Astrocyte (in vitro differentiated cells and primary cell): ENCODE results near the gene DHCR7. TPM values are rescaled to one million over a fixed set of nuclear protein-coding genes. Genes with fewer than 3 reads are reported as not detected.

Experiments
- DNase-seq: peaks from one replicate; pipeline ENCODE4 v3.0.0-alpha.2; 2010; ENCODE audit warnings: low read depth
- FAIRE-seq: peaks from 2 replicates; lab custom pipeline; 2011; peaks lifted over from hg19 to GRCh38; lab: Jason Lieb, UNC
- H2AFZ ChIP-seq: 2 replicates; pipeline ENCODE4 v1.6.0; 2012; ENCODE audit warnings: low read depth, low read length, inconsistent platforms
- H3K27ac ChIP-seq: 2 replicates; pipeline ENCODE4 v1.5.1; 2011; ENCODE audit warnings: low read depth, low read length, inconsistent platforms
- H3K27me3 ChIP-seq: 2 replicates; pipeline ENCODE4 v1.6.0; 2011; ENCODE audit warnings: low read length, inconsistent platforms; ENCODE audit not compliant: insufficient read depth
- H3K36me3 ChIP-seq: 2 replicates; pipeline ENCODE4 v1.5.1; 2011; ENCODE audit warnings: low read length, inconsistent platforms; ENCODE audit not compliant: insufficient read depth
- H3K4me1 ChIP-seq: 2 replicates; pipeline ENCODE4 v1.5.1; 2011; ENCODE audit warnings: low read length, inconsistent platforms; ENCODE audit not compliant: insufficient read depth
- H3K4me2 ChIP-seq: 2 replicates; pipeline ENCODE4 v1.6.0; 2012; ENCODE audit warnings: low read length, inconsistent platforms
- H3K4me3 ChIP-seq: 2 replicates; pipeline ENCODE4 v1.5.1; 2011; ENCODE audit warnings: low read depth, mild to moderate bottlenecking, low read length, inconsistent platforms; ENCODE audit not compliant: insufficient read depth
- H3K79me2 ChIP-seq: 2 replicates; pipeline ENCODE4 v1.6.0; 2012; ENCODE audit warnings: mild to moderate bottlenecking, low read length, inconsistent platforms; ENCODE audit not compliant: insufficient read depth
- H3K9ac ChIP-seq: 2 replicates; pipeline ENCODE4 v1.6.0; 2012; ENCODE audit warnings: mild to moderate bottlenecking, low read length, inconsistent platforms
- H3K9me3 ChIP-seq: 2 replicates; pipeline ENCODE4 v1.5.1; 2012; ENCODE audit warnings: low read depth, mild to moderate bottlenecking, low read length, inconsistent platforms; ENCODE audit not compliant: insufficient read depth
- H4K20me1 ChIP-seq: 2 replicates; pipeline ENCODE4 v1.6.0; 2012; ENCODE audit warnings: low read length, inconsistent platforms; ENCODE audit not compliant: insufficient read depth
- H3K27ac Mint-ChIP-seq: one replicate; pipeline ENCODE4 v1.8.0; 2021; ENCODE audit warnings: mild to moderate bottlenecking, mixed read lengths; ENCODE audit not compliant: unreplicated experiment
- H3K27me3 Mint-ChIP-seq: one replicate; pipeline ENCODE4 v1.8.0; 2021; ENCODE audit warnings: low read depth, mixed read lengths; ENCODE audit not compliant: unreplicated experiment
- H3K36me3 Mint-ChIP-seq: one replicate; pipeline ENCODE4 v1.8.0; 2021; ENCODE audit warnings: low read depth, mixed read lengths; ENCODE audit not compliant: unreplicated experiment
- H3K4me1 Mint-ChIP-seq: one replicate; pipeline ENCODE4 v1.8.0; 2021; ENCODE audit warnings: low read depth, mixed read lengths; ENCODE audit not compliant: unreplicated experiment
- H3K4me3 Mint-ChIP-seq: one replicate; pipeline ENCODE4 v1.8.0; 2021; ENCODE audit warnings: mild to moderate bottlenecking, moderate library complexity, mixed read lengths; ENCODE audit not compliant: unreplicated experiment
- H3K9me3 Mint-ChIP-seq: one replicate; pipeline ENCODE4 v1.8.0; 2021; ENCODE audit warnings: mild to moderate bottlenecking, mixed read lengths; ENCODE audit not compliant: unreplicated experiment
- EZH2 ChIP-seq: IDR thresholded peaks from 2 replicates; pipeline ENCODE4 v1.6.1; 2012; ENCODE audit warnings: mild to moderate bottlenecking, low read length, inconsistent platforms; ENCODE audit not compliant: insufficient read depth
- total RNA-seq: library from RNA; stranded (reverse); gene quantifications from 2 replicates; pipeline ENCODE4 v1.2.1, GENCODE V29; 2021
- TF ChIP-seq, protein P1 (sequence below): IDR thresholded peaks from 2 replicates; pipeline ENCODE4 v1.5.1; 2011; ENCODE audit warnings: low read depth, mild to moderate bottlenecking, inconsistent platforms, low read length, moderate library complexity; ENCODE audit not compliant: insufficient read depth

Gene DHCR7
- total RNA-seq, 1 donor from 2014 or later: 92.8 TPM

DNA sequence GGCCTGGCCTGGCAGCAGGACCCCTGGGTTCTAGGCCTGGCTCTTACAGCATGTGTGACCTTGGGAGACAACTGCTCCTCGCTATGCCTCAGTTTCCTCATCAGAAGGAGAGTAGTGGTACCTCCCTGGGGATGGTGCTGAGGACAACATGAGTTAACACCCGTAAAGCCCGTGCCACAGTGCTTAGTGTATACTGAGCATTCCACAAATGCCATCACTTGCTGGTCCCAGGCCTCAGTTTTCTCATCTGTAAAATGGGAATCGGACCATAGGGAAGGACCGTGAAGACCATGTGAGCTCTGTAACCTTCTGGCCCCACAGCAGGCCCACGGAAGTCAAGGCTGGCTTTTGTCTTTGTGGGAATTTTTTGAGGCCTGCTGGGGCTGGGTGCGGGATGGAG is 52.4 kb downstream of the DHCR7 start:
- Histone ChIP-seq H3K27me3 (peaks cover 3% of the 10 kb centered on the region), H3K9me3 (no peaks in the 10 kb centered on the region), H3K36me3 (no peaks in the 10 kb centered on the region), H3K4me1 (no peaks in the 10 kb centered on the region), H3K27ac (no peak overlapping the region), H2AFZ (no peak overlapping the region), H3K4me3 (no peak overlapping the region), H3K4me2 (no peak overlapping the region), H3K9ac (no peak overlapping the region), H3K79me2 (no peaks in the 10 kb centered on the region), H4K20me1 (no peaks in the 10 kb centered on the region)
- no peaks in the 10 kb centered on the region for H3K9me3 Mint-ChIP-seq
- H3K4me3 Mint-ChIP-seq: no peak overlapping the region
- H3K4me1 Mint-ChIP-seq: no peaks in the 10 kb centered on the region
- no peak overlapping the region for H3K27ac Mint-ChIP-seq
- no peak for TF ChIP-seq EZH2
- TF ChIP-seq, protein P1, sequence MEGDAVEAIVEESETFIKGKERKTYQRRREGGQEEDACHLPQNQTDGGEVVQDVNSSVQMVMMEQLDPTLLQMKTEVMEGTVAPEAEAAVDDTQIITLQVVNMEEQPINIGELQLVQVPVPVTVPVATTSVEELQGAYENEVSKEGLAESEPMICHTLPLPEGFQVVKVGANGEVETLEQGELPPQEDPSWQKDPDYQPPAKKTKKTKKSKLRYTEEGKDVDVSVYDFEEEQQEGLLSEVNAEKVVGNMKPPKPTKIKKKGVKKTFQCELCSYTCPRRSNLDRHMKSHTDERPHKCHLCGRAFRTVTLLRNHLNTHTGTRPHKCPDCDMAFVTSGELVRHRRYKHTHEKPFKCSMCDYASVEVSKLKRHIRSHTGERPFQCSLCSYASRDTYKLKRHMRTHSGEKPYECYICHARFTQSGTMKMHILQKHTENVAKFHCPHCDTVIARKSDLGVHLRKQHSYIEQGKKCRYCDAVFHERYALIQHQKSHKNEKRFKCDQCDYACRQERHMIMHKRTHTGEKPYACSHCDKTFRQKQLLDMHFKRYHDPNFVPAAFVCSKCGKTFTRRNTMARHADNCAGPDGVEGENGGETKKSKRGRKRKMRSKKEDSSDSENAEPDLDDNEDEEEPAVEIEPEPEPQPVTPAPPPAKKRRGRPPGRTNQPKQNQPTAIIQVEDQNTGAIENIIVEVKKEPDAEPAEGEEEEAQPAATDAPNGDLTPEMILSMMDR: no peak
- no peak for FAIRE-seq
- peaks cover 47% of the 10 kb centered on the region for H3K27me3 Mint-ChIP-seq
- no peak for DNase-seq
- no peaks in the 10 kb centered on the region for H3K36me3 Mint-ChIP-seq

GRCh38 chr11:71395263-71395560 is 53.0 kb downstream of the DHCR7 start:
- H2AFZ ChIP-seq: no peak overlapping the region
- no peaks in the 10 kb centered on the region for H4K20me1 ChIP-seq
- Mint-ChIP-seq H3K4me1 (no peaks in the 10 kb centered on the region), H3K9me3 (no peaks in the 10 kb centered on the region), H3K4me3 (no peak overlapping the region), H3K27ac (no peak overlapping the region), H3K27me3 (peaks cover 49% of the 10 kb centered on the region), H3K36me3 (no peaks in the 10 kb centered on the region)
- H3K36me3 ChIP-seq: no peaks in the 10 kb centered on the region
- no peaks in the 10 kb centered on the region for H3K79me2 ChIP-seq
- no peak for TF ChIP-seq EZH2
- TF ChIP-seq, protein P1: no peak
- H3K9ac ChIP-seq: no peak overlapping the region
- no peaks in the 10 kb centered on the region for H3K9me3 ChIP-seq
- no peak overlapping the region for H3K4me2 ChIP-seq
- no peak for DNase-seq
- no peak overlapping the region for H3K27ac ChIP-seq
- peaks cover 3% of the 10 kb centered on the region for H3K27me3 ChIP-seq
- H3K4me1 ChIP-seq: no peaks in the 10 kb centered on the region
- H3K4me3 ChIP-seq: no peak overlapping the region
- FAIRE-seq: no peak

DNA sequence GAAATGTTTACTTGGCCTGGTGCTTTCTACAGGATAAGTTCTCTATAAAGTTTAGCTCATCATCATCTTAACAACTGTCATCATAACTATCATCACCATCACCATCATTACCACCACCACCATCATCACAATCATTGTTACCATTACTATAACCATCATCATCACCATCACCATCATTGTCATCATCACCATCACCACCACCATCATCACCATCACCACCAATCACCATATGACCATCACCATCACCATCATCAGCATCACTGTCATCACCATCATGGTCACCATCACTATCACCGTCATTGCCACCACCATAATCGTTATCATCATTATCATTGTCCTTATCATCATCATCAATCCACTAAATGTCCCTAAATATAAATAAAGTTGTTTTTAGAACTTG is 54.9 kb downstream of the DHCR7 start:
- H3K9ac ChIP-seq: no peak overlapping the region
- no peak overlapping the region for H3K4me3 ChIP-seq
- H3K4me3 Mint-ChIP-seq: no peak overlapping the region
- no peaks in the 10 kb centered on the region for H3K36me3 Mint-ChIP-seq
- H3K79me2 ChIP-seq: no peaks in the 10 kb centered on the region
- no peaks in the 10 kb centered on the region for H3K4me1 Mint-ChIP-seq
- no peak overlapping the region for H3K27ac Mint-ChIP-seq
- no peak overlapping the region for H3K4me2 ChIP-seq
- TF ChIP-seq, protein P1: no peak
- TF ChIP-seq EZH2: no peak
- no peaks in the 10 kb centered on the region for H4K20me1 ChIP-seq
- H3K9me3 ChIP-seq: no peaks in the 10 kb centered on the region
- H3K36me3 ChIP-seq: no peaks in the 10 kb centered on the region
- no peaks in the 10 kb centered on the region for H3K4me1 ChIP-seq
- peaks cover 3% of the 10 kb centered on the region for H3K9me3 Mint-ChIP-seq
- H3K27me3 Mint-ChIP-seq: peaks cover 57% of the 10 kb centered on the region
- no peak for DNase-seq
- no peak for FAIRE-seq
- no peak overlapping the region for H2AFZ ChIP-seq
- H3K27me3 ChIP-seq: peaks cover 3% of the 10 kb centered on the region
- no peak overlapping the region for H3K27ac ChIP-seq
